K562 (cell line): ENCODE data around the gene HAP1. TPM values are rescaled to one million over a fixed set of nuclear protein-coding genes. Genes with fewer than 3 reads are reported as not detected.
A peak's percentile ranks its signal among the peaks of the same experiment; 100 is the strongest.

Source experiments
- CEBPG ChIP-seq, 3 experiments: fragments of 200-800 bp in 1 of 3; sonication (Bioruptor generic) in 1 of 3; sonication (generic) in 1 of 3; formaldehyde crosslinking in 1 of 3; IDR thresholded peaks in 2 of 3; conservative IDR thresholded peaks in 1 of 3; 2 replicates each; pipeline versions ENCODE4 v1.6.1 to v1.8.0; 2016 to 2022; ENCODE audit warnings: missing compliant biosample characterization in 2 of 3, missing genetic modification characterization in 2 of 3, mild to moderate bottlenecking in 1 of 3, missing genetic modification reagents in 1 of 3
- CHD1 ChIP-seq: fragments of 200-600 bp; sonication (generic); IDR thresholded peaks from one replicate; pipeline ENCODE4 v1.6.1; 2012; ENCODE audit warnings: mild to moderate bottlenecking, moderate library complexity, low read length, inconsistent platforms
- CLOCK ChIP-seq: fragments of 250-450 bp; sonication (Bioruptor Pico); IDR thresholded peaks from 2 replicates; pipeline ENCODE4 v1.4.0; 2020; ENCODE audit warnings: mild to moderate bottlenecking, moderate library complexity, borderline replicate concordance
- ELF1 ChIP-seq: fragments of 200-800 bp; sonication (Bioruptor generic); IDR thresholded peaks from 2 replicates; pipeline ENCODE4 v1.6.1; 2016; ENCODE audit warnings: missing genetic modification characterization, missing compliant biosample characterization
- JUND ChIP-seq, 2 experiments: IDR thresholded peaks; 2 replicates in 1 of 2; 3 replicates in 1 of 2; pipeline ENCODE4 v1.6.1; 2011; ENCODE audit warnings: borderline replicate concordance in 2 of 2, low read depth in 2 of 2, low read length in 2 of 2, improper control_type of control experiment in 1 of 2, missing biosample characterization in 1 of 2, missing genetic modification characterization in 1 of 2, missing genetic modification reagents in 1 of 2
- MYNN ChIP-seq, 2 experiments: sonication (generic); formaldehyde crosslinking in 1 of 2; IDR thresholded peaks; 2 replicates each; pipeline versions ENCODE4 v1.5.0 to v1.6.1; 2016 to 2020; ENCODE audit warnings: antibody characterized with exemption in 1 of 2, missing genetic modification reagents in 1 of 2
- SIRT6 ChIP-seq: IDR thresholded peaks from one replicate; pipeline ENCODE4 v1.6.1; 2012; ENCODE audit warnings: low read depth, mild to moderate bottlenecking, control low read depth, inconsistent platforms, low read length, moderate library complexity
- SMARCB1 ChIP-seq: IDR thresholded peaks from 2 replicates; pipeline ENCODE4 v1.6.1; 2011; ENCODE audit warnings: improper control_type of control experiment, low read depth; ENCODE audit not compliant: insufficient read length
- TAL1 ChIP-seq: fragments of 450-650 bp; IDR thresholded peaks from 2 replicates; pipeline ENCODE4 v1.6.1; 2016; ENCODE audit warnings: mild to moderate bottlenecking
- TGIF2 ChIP-seq: sonication (generic); formaldehyde crosslinking; IDR thresholded peaks from 2 replicates; pipeline ENCODE4 v1.8.1; 2022; ENCODE audit warnings: mild to moderate bottlenecking, missing genetic modification reagents, moderate library complexity
- ZBED1 ChIP-seq: IDR thresholded peaks from 2 replicates; pipeline ENCODE4 v1.6.1; 2014
- ZNF23 ChIP-seq: fragments of 250-450 bp; sonication (Bioruptor Pico); IDR thresholded peaks from 2 replicates; pipeline ENCODE4 v1.4.0; 2020; ENCODE audit warnings: mild to moderate bottlenecking
- ZNF551 ChIP-seq: fragments of 250-450 bp; sonication (Bioruptor Pico); IDR thresholded peaks from 2 replicates; pipeline ENCODE4 v1.5.0; 2021; ENCODE audit warnings: mild to moderate bottlenecking, moderate library complexity
- ZNF589 ChIP-seq: fragments of 200-800 bp; sonication (Bioruptor generic); IDR thresholded peaks from 2 replicates; pipeline ENCODE4 v1.6.1; 2016; ENCODE audit warnings: low read depth, missing genetic modification characterization, missing compliant biosample characterization
- polyA plus RNA-seq, 8 experiments: library from polyadenylated mRNA; depleted of rRNA in 4 of 8; stranded (reverse) in 5 of 8; unstranded in 3 of 8; fragments of >200 nt; fragmentation: Nextera tagmentation in 2 of 8; fragmentation: Illumina TruSeq in 1 of 8; extraction: Ambion mirVana in 2 of 8; extraction: Trizol in 1 of 8; gene quantifications; 2 replicates each; pipeline versions ENCODE4 v1.2.1 to v1.2.3, GENCODE V29; 2011 to 2014; ENCODE audit warnings: inconsistent platforms in 1 of 8, missing spikeins in 1 of 8
- total RNA-seq, 7 experiments: library from RNA; depleted of rRNA in 6 of 7; stranded (reverse); fragments of >200 nt in 6 of 7; fragmentation: Illumina TruSeq in 2 of 7; extraction: Trizol in 2 of 7; gene quantifications; 2 replicates each; pipeline versions ENCODE4 v1.2.1 to v1.2.3, GENCODE V29; 2011 to 2021; ENCODE audit warnings: low replicate concordance in 1 of 7
- TF ChIP-seq, protein P1 (sequence below), 2 experiments: fragments of 450-650 bp; IDR thresholded peaks; 2 replicates each; pipeline ENCODE4 v1.6.1; 2016; ENCODE audit warnings: mild to moderate bottlenecking in 2 of 2, borderline replicate concordance in 1 of 2, low read depth in 1 of 2, moderate library complexity in 1 of 2

HAP1 gene
- total and polyA plus RNA-seq, 9 of the 15 experiments (the other 6 are each of a cell fraction or from before 2014, with no cell fraction given) = under 0.01 to 0.09 (median 0.04) TPM; not detected in 6

- TF ChIP-seq SMARCB1 (no peak), ZNF23 (CRISPR knock-in tag) (no peak), CLOCK (CRISPR knock-in tag) (0 out of 2 replicates have a peak, but pooled peaks have one; percentile 12), ZNF551 (CRISPR knock-in tag) (no peak), ZNF589 (CRISPR knock-in tag) (peak; percentile 85), MYNN (IDR thresholded peaks at IDR 0.05) (peak; percentile 57; the same call in 1 of the 2 replicates), MYNN (CRISPR knock-in tag; IDR thresholded peaks at IDR 0.05) (no peak), SIRT6 (no peak), TAL1 (no peak), JUND (IDR thresholded peaks at IDR 0.05; ENCODE audit: borderline replicate concordance, low read depth, low read length) (peak; percentile 43; the same call in 1 of the 2 replicates), JUND (tag; IDR thresholded peaks at IDR 0.05; ENCODE audit: borderline replicate concordance, low read depth, low read length) (peak; percentile 72; the same call in 1 of the 3 replicates), CHD1 (no peak), CEBPG (CRISPR knock-in tag; IDR thresholded peaks at IDR 0.05) (no peak), CEBPG (tag; conservative IDR thresholded peaks at IDR 0.05 in 1 of 2, IDR thresholded peaks at IDR 0.05 in 1 of 2) (no peak), TGIF2 (CRISPR knock-in tag) (no peak), ELF1 (no peak), ZBED1 (no peak)
- TF ChIP-seq, protein P1, sequence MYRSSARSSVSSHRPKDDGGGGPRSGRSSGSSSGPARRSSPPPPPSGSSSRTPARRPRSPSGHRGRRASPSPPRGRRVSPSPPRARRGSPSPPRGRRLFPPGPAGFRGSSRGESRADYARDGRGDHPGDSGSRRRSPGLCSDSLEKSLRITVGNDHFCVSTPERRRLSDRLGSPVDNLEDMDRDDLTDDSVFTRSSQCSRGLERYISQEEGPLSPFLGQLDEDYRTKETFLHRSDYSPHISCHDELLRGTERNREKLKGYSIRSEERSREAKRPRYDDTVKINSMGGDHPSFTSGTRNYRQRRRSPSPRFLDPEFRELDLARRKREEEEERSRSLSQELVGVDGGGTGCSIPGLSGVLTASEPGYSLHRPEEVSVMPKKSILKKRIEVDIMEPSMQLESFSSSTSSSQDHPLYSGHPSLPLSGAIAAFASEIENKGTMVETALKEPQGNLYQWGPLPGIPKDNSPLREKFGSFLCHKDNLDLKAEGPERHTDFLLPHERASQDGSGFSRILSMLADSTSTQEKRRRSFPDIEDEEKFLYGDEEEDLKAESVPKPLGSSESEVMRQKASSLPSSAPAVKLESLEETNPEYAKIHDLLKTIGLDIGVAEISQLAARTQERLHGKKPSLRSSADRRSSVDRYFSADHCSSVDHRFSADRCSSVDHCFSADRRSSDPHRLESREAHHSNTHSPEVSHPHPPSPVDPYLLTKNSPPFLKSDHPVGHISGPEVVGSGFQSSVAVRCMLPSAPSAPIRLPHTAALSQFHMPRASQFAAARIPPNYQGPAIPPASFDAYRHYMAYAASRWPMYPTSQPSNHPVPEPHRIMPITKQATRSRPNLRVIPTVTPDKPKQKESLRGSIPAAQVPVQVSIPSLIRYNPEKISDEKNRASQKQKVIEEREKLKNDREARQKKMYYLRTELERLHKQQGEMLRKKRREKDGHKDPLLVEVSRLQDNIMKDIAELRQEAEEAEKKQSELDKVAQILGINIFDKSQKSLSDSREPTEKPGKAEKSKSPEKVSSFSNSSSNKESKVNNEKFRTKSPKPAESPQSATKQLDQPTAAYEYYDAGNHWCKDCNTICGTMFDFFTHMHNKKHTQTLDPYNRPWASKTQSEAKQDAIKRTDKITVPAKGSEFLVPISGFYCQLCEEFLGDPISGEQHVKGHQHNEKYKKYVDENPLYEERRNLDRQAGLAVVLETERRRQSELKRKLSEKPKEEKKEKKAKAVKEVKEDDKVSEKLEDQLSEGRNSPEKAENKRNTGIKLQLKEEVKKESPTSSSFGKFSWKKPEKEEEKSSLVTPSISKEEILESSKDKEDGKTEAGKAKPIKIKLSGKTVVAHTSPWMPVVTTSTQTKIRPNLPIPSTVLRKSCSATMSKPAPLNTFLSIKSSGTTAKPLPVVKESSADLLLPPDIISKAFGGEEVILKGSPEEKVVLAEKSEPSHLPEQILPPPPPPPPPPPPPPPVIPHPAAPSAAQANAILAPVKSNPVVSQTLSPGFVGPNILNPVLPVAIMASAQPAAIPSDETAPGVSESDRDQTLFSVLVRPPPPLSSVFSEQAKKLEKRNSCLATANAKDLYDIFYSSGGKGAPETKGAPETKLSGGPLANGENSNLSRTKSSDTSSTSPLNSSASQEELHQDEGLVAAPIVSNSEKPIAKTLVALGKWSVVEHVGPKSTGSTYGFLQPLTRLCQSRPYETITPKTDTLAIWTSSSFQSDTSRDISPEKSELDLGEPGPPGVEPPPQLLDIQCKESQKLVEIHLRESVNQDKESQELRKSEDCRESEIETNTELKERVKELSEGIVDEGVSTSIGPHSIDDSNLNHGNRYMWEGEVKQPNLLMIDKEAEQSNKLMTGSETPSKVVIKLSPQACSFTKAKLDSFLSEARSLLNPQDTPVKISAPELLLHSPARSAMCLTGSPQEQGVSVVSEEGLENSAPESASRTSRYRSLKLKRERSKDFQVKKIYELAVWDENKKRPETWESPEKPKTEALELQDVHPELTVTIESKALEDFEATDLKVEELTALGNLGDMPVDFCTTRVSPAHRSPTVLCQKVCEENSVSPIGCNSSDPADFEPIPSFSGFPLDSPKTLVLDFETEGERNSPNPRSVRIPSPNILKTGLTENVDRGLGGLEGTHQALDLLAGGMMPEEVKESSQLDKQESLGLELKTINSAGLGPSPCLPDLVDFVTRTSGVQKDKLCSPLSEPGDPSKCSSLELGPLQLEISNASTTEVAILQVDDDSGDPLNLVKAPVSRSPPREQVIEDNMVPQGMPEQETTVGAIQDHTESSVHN (IDR thresholded peaks at IDR 0.05; ENCODE audit: borderline replicate concordance in 1 of 2, low read depth in 1 of 2) = no peak
These were observed 3.8 kb upstream of the HAP1 start (continued) for GRCh38 chr17:41738077-41738800.
